Ectodermal cell (in vitro differentiated cells): ENCODE results near the gene OR2T8. TPM values are rescaled to one million over a fixed set of nuclear protein-coding genes. Genes with fewer than 3 reads are reported as not detected.

Source experiments
- H3K27ac ChIP-seq: 2 replicates; pipeline ENCODE4 v1.7.0; 2013; ENCODE audit warnings: mild to moderate bottlenecking, low read depth, low read length; ENCODE audit not compliant: insufficient read depth, poor library complexity, severe bottlenecking
- H3K27me3 ChIP-seq: 2 replicates; pipeline ENCODE4 v1.7.0; 2013; ENCODE audit warnings: mild to moderate bottlenecking, low read length; ENCODE audit not compliant: insufficient read depth, control insufficient read depth, poor library complexity, severe bottlenecking
- H3K36me3 ChIP-seq: one replicate; pipeline ENCODE4 v1.7.0; 2013; ENCODE audit warnings: low read length; ENCODE audit not compliant: control insufficient read depth, insufficient read depth
- H3K4me1 ChIP-seq: one replicate; pipeline ENCODE4 v1.7.0; 2013; ENCODE audit warnings: low read length; ENCODE audit not compliant: control insufficient read depth, insufficient read depth
- H3K4me3 ChIP-seq: 2 replicates; pipeline ENCODE4 v1.7.0; 2013; ENCODE audit warnings: low read depth, low read length, control low read depth; ENCODE audit not compliant: insufficient read depth
- H3K9me3 ChIP-seq: 2 replicates; pipeline ENCODE4 v1.7.0; 2013; ENCODE audit warnings: mild to moderate bottlenecking, low read length, moderate library complexity; ENCODE audit not compliant: control insufficient read depth
- WGBS, 2 experiments: methylation state at CpG; one replicate each; pipeline ENCODE4 v1.1.7; 2013; ENCODE audit warnings: missing lambda C conversion rate in 2 of 2; 5-methylcytosine and 5-hydroxymethylcytosine counted together
- polyA plus RNA-seq, 4 experiments: library from polyadenylated mRNA; stranded (reverse); fragments of 50-300 nt; gene quantifications; one replicate each; pipeline ENCODE4 v1.2.3, GENCODE V29; 2013

OR2T8 gene
- polyA plus RNA-seq (2013, experiment 1 of 4) = not detected
- polyA plus RNA-seq (2013, experiment 2 of 4) = not detected
- polyA plus RNA-seq (2013, experiment 3 of 4) = not detected
- polyA plus RNA-seq (2013, experiment 4 of 4) = not detected

GRCh38 chr1:247919952-247920351, at the start of gene OR2T8:
OR2T8 (plus strand) TSS chr1:247920252; CDS start chr1:247921018, 766 bp downstream.
- no peaks in the 10 kb centered on the region for H3K36me3 ChIP-seq
- WGBS, 2 experiments = 86 to 88% methylated on average over 2 of the region's 2 CpGs
- H3K4me1 ChIP-seq = no peaks in the 10 kb centered on the region
- peaks cover 4% of the 10 kb centered on the region for H3K9me3 ChIP-seq
- no peak within 1 kb of the TSS for H3K27ac ChIP-seq
- H3K4me3 ChIP-seq = no peak within 1 kb of the TSS
- H3K27me3 ChIP-seq = no peaks in the 10 kb centered on the region

- no peak overlapping the region for H3K4me3 ChIP-seq
- 76 to 79% methylated on average over 9 of the region's 9 CpGs for WGBS, 2 experiments
- no peaks in the 10 kb centered on the region for H3K36me3 ChIP-seq
- no peaks in the 10 kb centered on the region for H3K27me3 ChIP-seq
- H3K9me3 ChIP-seq = peaks cover 2% of the 10 kb centered on the region
- H3K27ac ChIP-seq = no peak overlapping the region
- no peaks in the 10 kb centered on the region for H3K4me1 ChIP-seq
Observed at GRCh38 chr1:247883346-247883745, 36.7 kb upstream of the OR2T8 start.

- H3K36me3 ChIP-seq = no peaks in the 10 kb centered on the region
- H3K9me3 ChIP-seq = peaks cover 2% of the 10 kb centered on the region
Observed at GRCh38 chr1:247884797-247885413, 35.1 kb upstream of the OR2T8 start.

DNA sequence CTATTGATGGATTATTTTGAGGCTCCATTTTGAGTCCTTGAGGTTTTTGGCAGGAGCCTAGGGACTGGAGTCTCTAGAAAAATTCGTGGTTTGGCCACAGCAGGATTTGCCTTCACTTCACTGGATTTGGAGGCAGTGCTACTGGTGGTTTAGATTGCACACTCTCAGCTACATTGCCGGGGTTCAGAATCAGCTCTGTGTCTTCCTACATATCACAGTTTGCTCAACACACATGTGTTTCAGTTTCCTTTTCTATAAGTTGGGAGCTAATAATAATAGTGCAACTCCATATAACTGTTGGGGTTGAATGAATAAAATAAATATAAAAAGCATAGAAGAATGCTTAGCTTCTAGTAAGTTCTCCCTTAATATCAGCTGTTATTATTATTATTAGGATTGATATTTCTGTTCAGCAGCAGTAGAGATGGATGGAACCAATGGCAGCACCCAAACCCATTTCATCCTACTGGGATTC, 24.9 kb upstream of the OR2T8 start, which contains the start of gene OR2W3:
OR2W3 (plus strand) TSS at position 425 of the 475 bp plus-strand sequence; CDS start at position 425, 0 bp downstream.
- no peak within 1 kb of the TSS for H3K4me3 ChIP-seq
- 0 to 50% methylated on average over 1 to 2 of the region's 2 CpGs for WGBS, 2 experiments
- H3K4me1 ChIP-seq = no peaks in the 10 kb centered on the region
- peaks cover 7% of the 10 kb centered on the region for H3K9me3 ChIP-seq
- H3K27ac ChIP-seq = no peak within 1 kb of the TSS
- no peaks in the 10 kb centered on the region for H3K36me3 ChIP-seq
- no peaks in the 10 kb centered on the region for H3K27me3 ChIP-seq

More at GRCh38 chr1:247884797-247885413, 35.1 kb upstream of the OR2T8 start:
- 87 to 96% methylated on average over 8 to 9 of the region's 10 CpGs for WGBS, 2 experiments
- Histone ChIP-seq H3K27me3 (no peaks in the 10 kb centered on the region), H3K27ac (no peak overlapping the region), H3K4me1 (no peaks in the 10 kb centered on the region), H3K4me3 (no peak overlapping the region)

DNA sequence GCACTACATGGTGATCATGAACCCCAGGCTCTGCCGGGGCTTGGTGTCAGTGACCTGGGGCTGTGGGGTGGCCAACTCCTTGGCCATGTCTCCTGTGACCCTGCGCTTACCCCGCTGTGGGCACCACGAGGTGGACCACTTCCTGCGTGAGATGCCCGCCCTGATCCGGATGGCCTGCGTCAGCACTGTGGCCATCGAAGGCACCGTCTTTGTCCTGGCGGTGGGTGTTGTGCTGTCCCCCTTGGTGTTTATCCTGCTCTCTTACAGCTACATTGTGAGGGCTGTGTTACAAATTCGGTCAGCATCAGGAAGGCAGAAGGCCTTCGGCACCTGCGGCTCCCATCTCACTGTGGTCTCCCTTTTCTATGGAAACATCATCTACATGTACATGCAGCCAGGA, 24.1 kb upstream of the OR2T8 start:
- H3K27me3 ChIP-seq = no peaks in the 10 kb centered on the region
- no peaks in the 10 kb centered on the region for H3K36me3 ChIP-seq
- whole genome bisulfite sequencing, 2 experiments = 80 to 81% methylated on average over 14 of the region's 14 CpGs
- H3K4me1 ChIP-seq = no peaks in the 10 kb centered on the region
- no peak overlapping the region for H3K4me3 ChIP-seq
- no peak overlapping the region for H3K27ac ChIP-seq
- peaks cover 7% of the 10 kb centered on the region for H3K9me3 ChIP-seq

GRCh38 chr1:247904122-247904521, 15.9 kb upstream of the OR2T8 start:
- WGBS, 2 experiments = 75 to 77% methylated on average over 6 of the region's 6 CpGs
- no peaks in the 10 kb centered on the region for H3K27me3 ChIP-seq

DNA sequence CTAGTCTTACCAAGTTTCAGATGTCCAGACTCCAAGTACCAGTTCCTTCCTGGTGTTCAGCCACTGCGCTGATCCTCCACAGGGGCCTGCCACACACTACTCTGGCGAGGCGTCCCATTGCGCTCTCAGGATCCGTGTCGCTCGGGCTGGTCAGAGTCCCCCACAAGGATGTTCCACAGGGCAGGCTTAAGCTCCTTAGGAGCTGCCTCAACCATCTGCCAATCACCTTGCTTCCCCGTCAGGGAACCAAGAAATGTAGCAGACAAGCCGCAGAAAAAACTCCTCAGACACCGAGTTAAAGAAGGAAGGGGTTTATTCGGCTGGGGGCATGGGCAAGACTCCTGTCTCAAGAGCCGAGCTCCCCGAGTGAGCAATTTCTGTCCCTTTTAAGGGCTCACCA, 14.9 kb upstream of the OR2T8 start:
- WGBS, 2 experiments = 89 to 90% methylated on average over 13 of the region's 13 CpGs

More at GRCh38 chr1:247904122-247904521, 15.9 kb upstream of the OR2T8 start:
- H3K4me1 ChIP-seq = no peaks in the 10 kb centered on the region
- H3K36me3 ChIP-seq = no peaks in the 10 kb centered on the region
- H3K4me3 ChIP-seq = no peak overlapping the region
- H3K27ac ChIP-seq = no peak overlapping the region
- H3K9me3 ChIP-seq = peaks cover 4% of the 10 kb centered on the region

GRCh38 chr1:247905910-247906503, 14.0 kb upstream of the OR2T8 start:
- H3K4me1 ChIP-seq = no peaks in the 10 kb centered on the region
- peaks cover 4% of the 10 kb centered on the region for H3K9me3 ChIP-seq
- WGBS, 2 experiments = 66% methylated on average over 9 of the region's 9 CpGs
- no peaks in the 10 kb centered on the region for H3K27me3 ChIP-seq
- H3K4me3 ChIP-seq = no peak overlapping the region
- H3K27ac ChIP-seq = no peak overlapping the region
- no peaks in the 10 kb centered on the region for H3K36me3 ChIP-seq

More for the DNA sequence above, 14.9 kb upstream of the OR2T8 start:
- H3K27ac ChIP-seq = no peak overlapping the region
- H3K36me3 ChIP-seq = no peaks in the 10 kb centered on the region
- no peaks in the 10 kb centered on the region for H3K4me1 ChIP-seq
- H3K9me3 ChIP-seq = peaks cover 4% of the 10 kb centered on the region
- no peaks in the 10 kb centered on the region for H3K27me3 ChIP-seq
- H3K4me3 ChIP-seq = no peak overlapping the region

DNA sequence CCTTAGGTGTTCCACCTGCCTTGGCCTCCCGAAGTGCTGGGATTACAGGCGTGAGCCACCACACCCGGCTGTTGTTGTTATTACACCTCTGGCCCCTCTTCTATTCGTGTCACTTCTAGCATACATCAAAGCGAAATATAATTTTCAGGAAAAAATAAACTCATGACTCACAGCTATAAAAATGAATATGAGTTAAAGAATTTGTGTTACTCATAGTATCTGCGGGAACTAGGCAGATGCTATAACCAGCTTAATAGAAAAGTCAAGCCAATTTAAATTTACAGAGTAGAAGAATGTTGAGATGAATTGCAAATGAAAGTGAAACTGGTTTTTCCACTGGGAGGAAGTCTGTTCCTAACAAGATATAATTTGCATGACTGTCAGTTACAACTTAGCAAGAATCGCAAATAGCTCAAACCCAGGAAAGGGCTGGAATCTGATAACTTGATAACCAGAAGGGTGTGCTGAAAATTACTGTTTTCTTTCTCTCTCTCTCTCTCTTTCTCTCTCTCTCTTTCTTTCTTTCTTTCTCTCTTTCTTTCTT, 13.5 kb upstream of the OR2T8 start:
- WGBS, 2 experiments = 92 to 93% methylated on average over 5 of the region's 7 CpGs
- H3K27ac ChIP-seq = no peak overlapping the region
- H3K27me3 ChIP-seq = no peaks in the 10 kb centered on the region
- peaks cover 4% of the 10 kb centered on the region for H3K9me3 ChIP-seq
- H3K4me1 ChIP-seq = no peaks in the 10 kb centered on the region
- no peak overlapping the region for H3K4me3 ChIP-seq
- no peaks in the 10 kb centered on the region for H3K36me3 ChIP-seq

GRCh38 chr1:247908766-247909165, 11.3 kb upstream of the OR2T8 start:
- H3K4me1 ChIP-seq = no peaks in the 10 kb centered on the region
- H3K9me3 ChIP-seq = peaks cover 4% of the 10 kb centered on the region
- 78 to 80% methylated on average over 5 of the region's 5 CpGs for WGBS, 2 experiments
- no peak overlapping the region for H3K27ac ChIP-seq
- H3K27me3 ChIP-seq = no peaks in the 10 kb centered on the region
- no peaks in the 10 kb centered on the region for H3K36me3 ChIP-seq
- no peak overlapping the region for H3K4me3 ChIP-seq
